ENCODE data around the gene TESMIN.
A peak's percentile ranks its signal among the peaks of the same experiment; 100 is the strongest.

The TESMIN gene

GRCh38 chr11:68751331-68751856, at the start of gene TESMIN:
Gene TESMIN (minus strand): TSS chr11:68751520. CDS start chr11:68750660, 860 bp downstream.
- peak within 1 kb of the TSS; percentile 82 for H3K27ac ChIP-seq (ENCODE audit: low read depth, low read length)
- no peaks in the 10 kb centered on the region for H3K9me3 ChIP-seq (ENCODE audit: control insufficient read depth, insufficient read depth, low read length)
- H3K4me3 ChIP-seq (ENCODE audit: low read depth, low read length) = peak within 1 kb of the TSS; percentile 69
- peak within 1 kb of the TSS; percentile 83 for H3K9ac ChIP-seq (ENCODE audit: low read depth, low read length)
- peaks cover 31% of the 10 kb centered on the region for H3K4me1 ChIP-seq (ENCODE audit: control insufficient read depth, insufficient read depth, low read length)
- peaks cover 14% of the 10 kb centered on the region for H3K36me3 ChIP-seq (ENCODE audit: control insufficient read depth, insufficient read depth, low read length)
- H3K27me3 ChIP-seq (ENCODE audit: control insufficient read depth, insufficient read depth, low read length) = no peaks in the 10 kb centered on the region

GRCh38 chr11:68798221-68798813, 47.0 kb upstream of the TESMIN start:
- no peaks in the 10 kb centered on the region for H3K27me3 ChIP-seq (ENCODE audit: control insufficient read depth, insufficient read depth, low read length)
- peaks cover 25% of the 10 kb centered on the region for H3K36me3 ChIP-seq (ENCODE audit: control insufficient read depth, insufficient read depth, low read length)
- no peaks in the 10 kb centered on the region for H3K9me3 ChIP-seq (ENCODE audit: control insufficient read depth, insufficient read depth, low read length)
- H3K4me1 ChIP-seq (ENCODE audit: control insufficient read depth, insufficient read depth, low read length) = no peaks in the 10 kb centered on the region
- no peak overlapping the region for H3K4me3 ChIP-seq (ENCODE audit: low read depth, low read length)
- H3K27ac ChIP-seq (ENCODE audit: low read depth, low read length) = no peak overlapping the region
- no peak overlapping the region for H3K9ac ChIP-seq (ENCODE audit: low read depth, low read length)

DNA sequence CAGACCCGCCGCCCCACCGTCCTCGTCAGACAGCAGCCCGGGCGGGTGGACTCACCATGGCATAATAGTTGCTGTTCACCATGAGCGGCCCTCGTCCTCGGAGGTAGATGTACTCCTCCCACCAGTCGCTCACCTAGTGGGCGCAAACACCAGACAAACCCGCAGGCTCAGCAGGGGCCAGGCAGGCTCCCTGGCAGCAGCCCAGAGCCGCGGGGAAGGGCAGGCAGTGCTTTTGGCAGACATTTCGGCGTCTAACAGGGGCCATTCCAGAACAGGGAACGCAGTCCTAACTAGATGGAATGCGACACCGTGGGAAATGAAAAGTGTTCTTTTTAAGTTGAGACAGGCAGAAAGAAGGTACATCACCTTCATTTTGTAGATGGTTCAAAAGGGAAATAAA, 45.5 kb upstream of the TESMIN start:
- Histone ChIP-seq H3K4me3 (ENCODE audit: low read depth, low read length) (no peak overlapping the region), H3K4me1 (ENCODE audit: control insufficient read depth, insufficient read depth, low read length) (no peaks in the 10 kb centered on the region), H3K9ac (ENCODE audit: low read depth, low read length) (no peak overlapping the region), H3K9me3 (ENCODE audit: control insufficient read depth, insufficient read depth, low read length) (no peaks in the 10 kb centered on the region), H3K27me3 (ENCODE audit: control insufficient read depth, insufficient read depth, low read length) (no peaks in the 10 kb centered on the region), H3K27ac (ENCODE audit: low read depth, low read length) (no peak overlapping the region), H3K36me3 (ENCODE audit: control insufficient read depth, insufficient read depth, low read length) (peaks cover 30% of the 10 kb centered on the region)

DNA sequence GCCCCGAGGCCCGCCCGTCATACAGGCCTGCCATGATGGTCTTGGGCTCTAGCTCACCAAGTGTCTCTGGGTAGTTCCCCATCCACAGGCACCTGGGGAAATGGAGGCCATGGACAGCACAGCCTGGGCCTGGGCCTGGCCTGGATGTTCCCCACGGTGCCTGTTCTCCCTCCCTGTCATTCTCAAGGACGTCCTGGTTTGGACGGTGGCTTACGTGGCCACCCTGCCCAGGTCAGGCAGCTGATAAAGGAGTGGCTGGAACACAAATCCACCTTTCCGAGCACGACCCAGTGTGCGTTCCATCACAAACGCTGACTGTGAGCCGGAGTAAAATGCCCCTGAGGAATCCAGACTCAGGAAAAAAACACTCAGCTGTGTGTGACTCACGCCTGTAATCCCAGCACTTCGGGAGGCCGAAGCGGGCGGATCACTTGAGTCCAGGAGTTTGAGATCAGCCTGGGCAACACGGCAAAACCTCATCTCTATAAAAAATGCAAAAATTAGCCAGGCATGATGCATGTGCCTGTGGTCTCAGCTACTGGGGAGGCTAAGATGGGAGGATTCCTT, 41.2 kb upstream of the TESMIN start:
- H3K9me3 ChIP-seq (ENCODE audit: control insufficient read depth, insufficient read depth, low read length) = no peaks in the 10 kb centered on the region
- H3K4me1 ChIP-seq (ENCODE audit: control insufficient read depth, insufficient read depth, low read length) = no peaks in the 10 kb centered on the region
- peaks cover 22% of the 10 kb centered on the region; the same call in 1 of the 2 replicates for H3K36me3 ChIP-seq (ENCODE audit: control insufficient read depth, insufficient read depth, low read length)
- no peak overlapping the region for H3K4me3 ChIP-seq (ENCODE audit: low read depth, low read length)
- H3K27me3 ChIP-seq (ENCODE audit: control insufficient read depth, insufficient read depth, low read length) = no peaks in the 10 kb centered on the region
- no peak overlapping the region for H3K9ac ChIP-seq (ENCODE audit: low read depth, low read length)
- no peak overlapping the region for H3K27ac ChIP-seq (ENCODE audit: low read depth, low read length)

DNA sequence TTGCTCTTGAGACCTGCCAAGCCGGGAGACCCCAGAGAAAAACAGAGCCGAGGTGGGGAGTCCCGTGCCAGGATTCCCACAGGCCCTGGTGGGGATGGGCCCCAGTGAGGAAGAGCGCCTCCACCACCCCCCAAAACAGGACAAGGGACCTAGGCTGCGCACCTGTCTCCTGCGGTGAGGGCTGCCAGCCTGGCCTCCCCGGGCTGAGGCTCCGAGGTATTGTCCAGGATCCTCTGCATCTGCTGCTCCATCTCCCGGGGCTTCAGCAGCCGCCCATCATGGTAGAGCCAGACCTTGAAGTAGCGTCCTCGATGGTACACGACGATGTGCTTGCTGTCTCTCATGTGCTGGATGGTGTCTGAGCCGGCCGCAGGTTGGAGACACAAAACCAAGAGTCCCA, 33.3 kb upstream of the TESMIN start:
- Histone ChIP-seq H3K4me1 (ENCODE audit: control insufficient read depth, insufficient read depth, low read length) (no peaks in the 10 kb centered on the region), H3K27ac (ENCODE audit: low read depth, low read length) (no peak overlapping the region), H3K27me3 (ENCODE audit: control insufficient read depth, insufficient read depth, low read length) (no peaks in the 10 kb centered on the region), H3K9ac (ENCODE audit: low read depth, low read length) (no peak overlapping the region), H3K36me3 (ENCODE audit: control insufficient read depth, insufficient read depth, low read length) (peaks cover 8% of the 10 kb centered on the region), H3K9me3 (ENCODE audit: control insufficient read depth, insufficient read depth, low read length) (no peaks in the 10 kb centered on the region), H3K4me3 (ENCODE audit: low read depth, low read length) (no peak overlapping the region)

GRCh38 chr11:68783216-68783821, 32.0 kb upstream of the TESMIN start:
- Histone ChIP-seq H3K27ac (ENCODE audit: low read depth, low read length) (no peak overlapping the region), H3K36me3 (ENCODE audit: control insufficient read depth, insufficient read depth, low read length) (peaks cover 8% of the 10 kb centered on the region), H3K27me3 (ENCODE audit: control insufficient read depth, insufficient read depth, low read length) (no peaks in the 10 kb centered on the region), H3K9ac (ENCODE audit: low read depth, low read length) (no peak overlapping the region), H3K4me3 (ENCODE audit: low read depth, low read length) (no peak overlapping the region), H3K9me3 (ENCODE audit: control insufficient read depth, insufficient read depth, low read length) (no peaks in the 10 kb centered on the region), H3K4me1 (ENCODE audit: control insufficient read depth, insufficient read depth, low read length) (no peaks in the 10 kb centered on the region)

- peaks cover 10% of the 10 kb centered on the region for H3K36me3 ChIP-seq (ENCODE audit: control insufficient read depth, insufficient read depth, low read length)
- H3K27ac ChIP-seq (ENCODE audit: low read depth, low read length) = no peak overlapping the region
- no peaks in the 10 kb centered on the region for H3K27me3 ChIP-seq (ENCODE audit: control insufficient read depth, insufficient read depth, low read length)
- H3K9ac ChIP-seq (ENCODE audit: low read depth, low read length) = no peak overlapping the region
- no peaks in the 10 kb centered on the region for H3K9me3 ChIP-seq (ENCODE audit: control insufficient read depth, insufficient read depth, low read length)
- H3K4me1 ChIP-seq (ENCODE audit: control insufficient read depth, insufficient read depth, low read length) = no peaks in the 10 kb centered on the region
- no peak overlapping the region for H3K4me3 ChIP-seq (ENCODE audit: low read depth, low read length)
Observed at GRCh38 chr11:68782711-68783110, 31.4 kb upstream of the TESMIN start.

GRCh38 chr11:68780829-68781228, 29.5 kb upstream of the TESMIN start:
- no peaks in the 10 kb centered on the region for H3K9me3 ChIP-seq (ENCODE audit: control insufficient read depth, insufficient read depth, low read length)
- H3K4me1 ChIP-seq (ENCODE audit: control insufficient read depth, insufficient read depth, low read length) = no peaks in the 10 kb centered on the region
- peaks cover 22% of the 10 kb centered on the region for H3K36me3 ChIP-seq (ENCODE audit: control insufficient read depth, insufficient read depth, low read length)
- H3K4me3 ChIP-seq (ENCODE audit: low read depth, low read length) = no peak overlapping the region
- H3K27me3 ChIP-seq (ENCODE audit: control insufficient read depth, insufficient read depth, low read length) = no peaks in the 10 kb centered on the region
- no peak overlapping the region for H3K27ac ChIP-seq (ENCODE audit: low read depth, low read length)
- H3K9ac ChIP-seq (ENCODE audit: low read depth, low read length) = no peak overlapping the region

GRCh38 chr11:68778205-68778604, 26.9 kb upstream of the TESMIN start:
- Histone ChIP-seq H3K4me3 (ENCODE audit: low read depth, low read length) (no peak overlapping the region), H3K36me3 (ENCODE audit: control insufficient read depth, insufficient read depth, low read length) (peaks cover 43% of the 10 kb centered on the region), H3K9me3 (ENCODE audit: control insufficient read depth, insufficient read depth, low read length) (no peaks in the 10 kb centered on the region), H3K9ac (ENCODE audit: low read depth, low read length) (no peak overlapping the region), H3K4me1 (ENCODE audit: control insufficient read depth, insufficient read depth, low read length) (no peaks in the 10 kb centered on the region), H3K27ac (ENCODE audit: low read depth, low read length) (no peak overlapping the region), H3K27me3 (ENCODE audit: control insufficient read depth, insufficient read depth, low read length) (no peaks in the 10 kb centered on the region)

GRCh38 chr11:68776442-68777235, 25.3 kb upstream of the TESMIN start:
- no peaks in the 10 kb centered on the region for H3K27me3 ChIP-seq (ENCODE audit: control insufficient read depth, insufficient read depth, low read length)
- no peak overlapping the region for H3K9ac ChIP-seq (ENCODE audit: low read depth, low read length)
- H3K4me1 ChIP-seq (ENCODE audit: control insufficient read depth, insufficient read depth, low read length) = no peaks in the 10 kb centered on the region
- H3K9me3 ChIP-seq (ENCODE audit: control insufficient read depth, insufficient read depth, low read length) = no peaks in the 10 kb centered on the region
- H3K36me3 ChIP-seq (ENCODE audit: control insufficient read depth, insufficient read depth, low read length) = peaks cover 55% of the 10 kb centered on the region
- no peak overlapping the region for H3K4me3 ChIP-seq (ENCODE audit: low read depth, low read length)
- no peak overlapping the region for H3K27ac ChIP-seq (ENCODE audit: low read depth, low read length)

Measured in HUES48 (cell line).